PFSK-1 (cell line): ENCODE results near the gene HAND1.

Source experiments
- FOXP2 ChIP-seq: optimal IDR thresholded peaks from 2 replicates; pipeline ENCODE3; 2011; ENCODE audit warnings: borderline replicate concordance, control low read depth, inconsistent platforms; ENCODE audit not compliant: insufficient read depth; ENCODE audit errors: extremely low read length, extremely low read depth
- POLR2AphosphoS5 ChIP-seq: IDR thresholded peaks from 2 replicates; pipeline ENCODE4 v1.6.1; 2012; ENCODE audit warnings: low read depth, mild to moderate bottlenecking, control low read depth, low read length, moderate library complexity
- REST ChIP-seq, 2 experiments: IDR thresholded peaks; 2 replicates each; pipeline versions ENCODE4 v1.6.1 to v1.8.0; 2011 to 2012; ENCODE audit warnings: low read depth in 2 of 2, low read length in 2 of 2, control low read depth in 1 of 2, inconsistent platforms in 1 of 2, mild to moderate bottlenecking in 1 of 2, moderate library complexity in 1 of 2; ENCODE audit not compliant: insufficient read depth in 1 of 2
- SIN3A ChIP-seq: IDR thresholded peaks from 2 replicates; pipeline ENCODE4 v1.6.1; 2012; ENCODE audit warnings: mild to moderate bottlenecking, low read length, moderate library complexity, borderline replicate concordance; ENCODE audit not compliant: insufficient read depth
- TAF1 ChIP-seq: IDR thresholded peaks from 2 replicates; pipeline ENCODE4 v1.6.1; 2012; ENCODE audit warnings: low read length, control low read depth, borderline replicate concordance; ENCODE audit not compliant: insufficient read depth

- no peak for TF ChIP-seq POLR2AphosphoS5
- TF ChIP-seq SIN3A: no peak
- no peak for TF ChIP-seq REST (IDR thresholded peaks at IDR 0.05; ENCODE audit: insufficient read depth in 1 of 2, low read depth in 2 of 2, low read length in 2 of 2)
- TF ChIP-seq TAF1: no peak
- TF ChIP-seq FOXP2: no peak
Measured at GRCh38 chr5:154494036-154494435, 16.0 kb upstream of the HAND1 start.
